ENCODE measurements around the gene SNAI3.

SNAI3 gene

DNA sequence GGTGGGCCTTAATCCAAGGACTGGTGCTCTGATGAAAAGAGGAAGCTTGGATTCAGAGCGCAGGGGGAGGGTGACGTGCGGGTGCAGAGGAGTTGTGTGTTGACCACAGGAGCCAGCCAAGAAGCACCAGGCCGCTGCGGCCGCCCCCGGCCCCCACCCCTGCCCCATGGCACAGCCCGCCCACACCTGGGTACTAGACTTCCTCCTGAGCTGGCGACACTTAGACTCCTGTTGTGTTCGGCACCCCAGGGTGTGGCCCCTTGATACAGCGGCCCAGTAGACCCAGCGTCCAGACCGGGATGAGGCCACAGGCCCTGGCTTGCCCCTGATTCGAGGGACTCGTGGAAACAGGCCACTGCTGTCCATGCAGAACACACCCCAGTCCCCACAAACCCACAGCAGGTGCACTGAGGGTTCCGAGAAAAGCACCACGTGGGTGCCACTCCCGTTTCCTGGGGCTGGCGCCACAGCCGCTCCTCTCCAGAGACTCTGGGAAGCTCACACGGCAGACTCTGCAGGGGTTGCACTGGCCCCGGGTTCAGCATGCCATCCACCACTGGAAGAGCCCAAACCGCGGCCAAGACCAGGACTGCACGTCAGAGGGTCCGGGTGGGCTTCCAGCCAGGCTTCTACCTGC, 5.7 kb upstream of the SNAI3 start:
- Histone ChIP-seq H3K36me3 (peaks cover 4% of the 10 kb centered on the region; the same call in 1 of the 2 replicates), H3K9me3 (no peaks in the 10 kb centered on the region), H3K4me1 (no peaks in the 10 kb centered on the region), H3K4me3 (ENCODE audit: low read depth, low read length) (no peak overlapping the region), H3K27me3 (peaks cover 4% of the 10 kb centered on the region)
- DNase-seq = no peak
- TF ChIP-seq, protein P1, sequence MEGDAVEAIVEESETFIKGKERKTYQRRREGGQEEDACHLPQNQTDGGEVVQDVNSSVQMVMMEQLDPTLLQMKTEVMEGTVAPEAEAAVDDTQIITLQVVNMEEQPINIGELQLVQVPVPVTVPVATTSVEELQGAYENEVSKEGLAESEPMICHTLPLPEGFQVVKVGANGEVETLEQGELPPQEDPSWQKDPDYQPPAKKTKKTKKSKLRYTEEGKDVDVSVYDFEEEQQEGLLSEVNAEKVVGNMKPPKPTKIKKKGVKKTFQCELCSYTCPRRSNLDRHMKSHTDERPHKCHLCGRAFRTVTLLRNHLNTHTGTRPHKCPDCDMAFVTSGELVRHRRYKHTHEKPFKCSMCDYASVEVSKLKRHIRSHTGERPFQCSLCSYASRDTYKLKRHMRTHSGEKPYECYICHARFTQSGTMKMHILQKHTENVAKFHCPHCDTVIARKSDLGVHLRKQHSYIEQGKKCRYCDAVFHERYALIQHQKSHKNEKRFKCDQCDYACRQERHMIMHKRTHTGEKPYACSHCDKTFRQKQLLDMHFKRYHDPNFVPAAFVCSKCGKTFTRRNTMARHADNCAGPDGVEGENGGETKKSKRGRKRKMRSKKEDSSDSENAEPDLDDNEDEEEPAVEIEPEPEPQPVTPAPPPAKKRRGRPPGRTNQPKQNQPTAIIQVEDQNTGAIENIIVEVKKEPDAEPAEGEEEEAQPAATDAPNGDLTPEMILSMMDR (IDR thresholded peaks at IDR 0.05; ENCODE audit: low read depth, low read length) = no peak

DNA sequence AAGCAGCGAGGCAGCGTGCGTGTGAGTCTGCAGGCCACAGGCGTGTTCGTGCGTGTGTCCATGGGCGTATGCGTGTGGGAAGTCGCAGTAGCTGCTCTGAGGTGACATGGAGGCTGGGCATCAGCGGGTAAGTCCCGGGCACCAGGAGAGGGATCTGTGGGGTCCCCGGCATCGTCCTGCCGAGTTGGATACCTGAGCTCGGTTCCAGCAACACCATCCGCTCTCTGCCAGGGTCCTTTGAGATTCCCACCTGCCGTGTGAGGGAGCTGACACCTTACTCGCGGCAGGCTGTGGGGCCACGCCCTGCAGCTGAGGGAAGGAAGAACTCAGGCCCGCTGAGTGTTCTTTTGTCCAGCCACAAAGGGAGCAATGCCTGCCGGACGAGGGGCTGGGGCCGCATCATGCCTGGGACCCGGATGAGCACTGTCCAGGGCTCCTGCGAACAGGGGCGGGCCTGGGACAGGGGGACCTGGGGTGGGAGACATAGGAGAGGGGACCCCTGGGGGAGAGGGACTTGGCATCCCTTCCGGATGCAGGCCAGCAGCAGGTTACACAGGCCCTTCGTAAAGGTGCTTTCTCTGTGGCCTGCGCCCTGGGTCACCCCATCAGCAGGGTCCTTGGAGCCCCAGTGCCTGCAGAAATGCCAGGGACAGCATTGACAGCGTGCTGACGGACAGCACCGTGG, 5.0 kb upstream of the SNAI3 start:
- TF ChIP-seq, protein P1 (IDR thresholded peaks at IDR 0.05; ENCODE audit: low read depth, low read length) = no peak
- peaks cover 4% of the 10 kb centered on the region; the same call in 1 of the 2 replicates for H3K36me3 ChIP-seq
- H3K4me3 ChIP-seq (ENCODE audit: low read depth, low read length) = no peak overlapping the region
- H3K9me3 ChIP-seq = no peaks in the 10 kb centered on the region
- peaks cover 9% of the 10 kb centered on the region for H3K27me3 ChIP-seq
- H3K4me1 ChIP-seq = no peaks in the 10 kb centered on the region
- DNase-seq = no peak

DNA sequence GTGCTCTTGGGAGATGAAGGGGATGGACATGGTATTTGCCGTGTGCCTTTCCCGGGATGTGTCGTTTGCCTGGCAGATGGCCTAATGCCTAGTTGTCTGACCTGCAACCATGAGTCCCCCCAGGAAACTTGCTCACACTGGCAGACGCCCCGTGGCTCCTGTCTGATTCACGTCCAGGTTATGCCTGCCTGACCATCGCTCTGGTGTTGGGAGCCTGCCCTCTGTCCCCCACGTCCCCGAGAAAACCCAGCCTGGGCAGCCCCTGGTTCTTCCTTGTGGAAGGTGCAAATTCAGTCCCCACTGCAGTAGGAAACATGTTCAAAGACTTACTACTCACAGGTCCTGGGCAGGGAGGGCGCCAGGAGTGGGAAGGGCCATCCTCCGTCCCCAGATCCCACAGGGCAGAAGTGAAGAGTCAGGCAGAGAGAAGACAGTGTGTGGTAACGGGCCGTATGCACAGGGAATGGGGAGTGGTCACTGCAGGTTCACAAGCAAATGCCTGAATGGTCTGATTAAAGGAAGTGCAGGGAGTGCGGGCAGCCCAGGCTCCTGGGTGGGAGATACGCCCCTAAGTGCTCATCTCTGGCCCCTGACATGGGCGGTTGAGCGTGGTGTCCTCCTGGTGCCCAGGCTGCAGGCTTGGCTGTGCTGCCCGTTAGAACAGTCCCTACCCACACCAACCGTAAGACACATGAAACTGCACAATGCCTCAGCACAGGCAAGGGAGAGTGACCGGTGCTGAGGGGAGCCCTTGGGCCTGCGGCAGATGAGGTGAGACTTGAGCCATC, 4.2 kb upstream of the SNAI3 start:
- Histone ChIP-seq H3K4me1 (no peaks in the 10 kb centered on the region), H3K9me3 (no peaks in the 10 kb centered on the region), H3K27me3 (peaks cover 15% of the 10 kb centered on the region), H3K36me3 (no peaks in the 10 kb centered on the region), H3K4me3 (ENCODE audit: low read depth, low read length) (no peak overlapping the region)
- DNase-seq = no peak
- TF ChIP-seq, protein P1 (IDR thresholded peaks at IDR 0.05; ENCODE audit: low read depth, low read length) = no peak

DNA sequence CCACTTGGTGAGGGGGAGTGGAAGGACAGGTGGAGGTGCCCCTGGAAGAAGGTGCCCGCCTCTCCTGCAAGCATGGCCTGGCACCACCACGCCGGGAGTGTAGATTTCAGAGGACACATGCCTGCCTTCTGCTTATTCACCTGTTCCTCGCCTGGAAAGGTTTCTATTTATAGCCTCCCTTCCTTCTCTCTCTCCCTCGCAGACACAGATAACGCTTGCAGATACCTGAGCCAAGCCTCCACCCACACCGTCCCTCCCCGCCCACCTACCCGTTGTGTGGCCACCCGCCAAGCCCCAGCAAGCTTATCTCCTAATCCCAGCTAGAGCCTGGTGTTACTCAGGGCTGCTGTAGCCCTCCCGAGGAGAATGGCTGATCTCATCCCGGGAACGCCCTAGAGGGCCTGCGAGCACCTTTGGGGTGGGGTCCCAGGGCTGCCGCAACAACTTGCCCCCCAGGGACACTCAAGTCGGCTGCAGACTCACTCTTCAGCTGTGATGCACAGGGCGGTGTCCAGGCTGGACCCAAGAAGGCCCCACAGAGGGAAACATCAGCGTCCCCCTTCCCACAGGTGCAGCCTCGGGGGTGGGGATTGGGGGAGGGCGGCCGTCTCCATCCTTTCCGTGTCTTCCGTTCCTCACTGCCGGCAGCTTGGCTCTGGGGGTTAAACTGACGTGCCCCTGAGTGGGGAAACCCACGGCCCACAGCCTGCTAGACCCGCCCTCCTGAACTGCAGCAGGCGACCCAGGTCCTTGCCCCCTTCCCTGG, 1.9 kb upstream of the SNAI3 start:
- TF ChIP-seq, protein P1 (IDR thresholded peaks at IDR 0.05; ENCODE audit: low read depth, low read length) = no peak
- no peak overlapping the region for H3K4me3 ChIP-seq (ENCODE audit: low read depth, low read length)
- no peaks in the 10 kb centered on the region for H3K4me1 ChIP-seq
- H3K9me3 ChIP-seq = no peaks in the 10 kb centered on the region
- peaks cover 36% of the 10 kb centered on the region for H3K27me3 ChIP-seq
- H3K36me3 ChIP-seq = no peaks in the 10 kb centered on the region
- no peak for DNase-seq

DNA sequence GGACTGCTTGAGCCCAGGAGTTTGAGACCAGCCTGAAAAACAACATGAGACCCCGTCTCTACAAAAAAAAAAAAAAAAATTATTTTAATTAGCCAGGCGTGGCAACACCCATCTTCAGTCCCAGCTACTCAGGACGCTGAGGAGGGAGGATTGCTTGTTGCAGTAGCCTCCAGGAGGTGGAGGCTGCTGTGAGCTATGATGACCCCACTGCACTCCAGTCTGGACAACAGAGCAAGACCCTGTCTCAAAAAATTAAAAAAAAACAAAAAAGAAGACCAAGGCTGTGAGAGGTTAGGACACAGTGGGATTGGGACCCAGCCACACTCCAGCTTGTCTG, 1.3 kb upstream of the SNAI3 start:
- no peak for DNase-seq
- TF ChIP-seq, protein P1 (IDR thresholded peaks at IDR 0.05; ENCODE audit: low read depth, low read length) = no peak

More for the DNA sequence above, 1.3 kb upstream of the SNAI3 start:
- no peaks in the 10 kb centered on the region for H3K9me3 ChIP-seq
- H3K4me1 ChIP-seq = no peaks in the 10 kb centered on the region
- no peaks in the 10 kb centered on the region for H3K36me3 ChIP-seq
- peaks cover 36% of the 10 kb centered on the region for H3K27me3 ChIP-seq
- no peak overlapping the region for H3K4me3 ChIP-seq (ENCODE audit: low read depth, low read length)

All from BE2C (cell line).